Activated CD4-positive, alpha-beta T cell treated with anti-CD3 and anti-CD28 coated beads, Interleukin-2, amount 10 ng/mL, durations not matched to agents 24 days and 14 days (primary cell): ENCODE measurements around the gene GABRR2. TPM values are rescaled to one million over a fixed set of nuclear protein-coding genes. Genes with fewer than 3 reads are reported as not detected.
"Not testable (repeated sequence)": the region's sequence is repeated elsewhere in the genome, so short reads cannot be mapped to it uniquely, and the experiment has no call there.

Experiments used
- DNase-seq: peaks from one replicate; pipeline ENCODE4 v3.0.0; 2022
- H3K27ac Mint-ChIP-seq: one replicate; pipeline ENCODE4 v1.8.0; 2022; ENCODE audit warnings: mild to moderate bottlenecking, mixed read lengths
- H3K27me3 Mint-ChIP-seq: one replicate; pipeline ENCODE4 v1.8.0; 2022; ENCODE audit warnings: mixed read lengths
- H3K36me3 Mint-ChIP-seq: one replicate; pipeline ENCODE4 v1.8.0; 2022; ENCODE audit warnings: low read depth, mild to moderate bottlenecking, mixed read lengths
- H3K4me1 Mint-ChIP-seq: one replicate; pipeline ENCODE4 v1.8.0; 2021; ENCODE audit warnings: mixed read lengths
- H3K4me3 Mint-ChIP-seq: one replicate; pipeline ENCODE4 v1.8.0; 2022; ENCODE audit warnings: mild to moderate bottlenecking, moderate library complexity, mixed read lengths
- H3K9me3 Mint-ChIP-seq: one replicate; pipeline ENCODE4 v1.8.0; 2021; ENCODE audit warnings: mixed read lengths
- intact Hi-C: fragments of 100-400 bp; cut with micrococcal nuclease; formaldehyde crosslinking; loops from one replicate; pipeline ENCODE4 v1.15.1; 2023
- total RNA-seq: library from RNA; stranded (reverse); gene quantifications from 2 replicates; pipeline ENCODE4 v1.2.3, GENCODE V29; 2022

The GABRR2 gene
- total RNA-seq, 1 donor from 2014 or later: 1.0 TPM

DNA sequence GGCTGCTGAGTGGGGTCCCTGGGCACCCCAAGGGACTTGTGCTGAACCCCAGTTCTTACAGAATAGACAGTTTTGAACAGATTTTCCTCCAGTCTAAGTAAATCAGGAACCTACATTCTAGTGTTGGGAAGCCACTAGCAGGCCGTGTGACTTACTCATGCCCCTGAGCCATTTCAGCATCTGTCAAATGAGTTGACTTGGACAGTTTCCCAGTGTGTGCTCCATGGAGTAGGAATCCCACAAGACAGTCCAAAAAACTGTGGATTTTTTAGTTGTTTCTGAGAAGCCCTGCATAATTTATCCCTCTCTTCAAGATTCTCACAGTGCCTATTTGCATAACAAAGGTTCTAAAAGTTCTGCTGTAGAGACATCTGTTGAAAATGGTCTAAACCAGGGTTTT is 2.1 kb downstream of the GABRR2 start:
- Mint-ChIP-seq H3K27me3 (peaks cover 2% of the 10 kb centered on the region), H3K4me3 (no peak overlapping the region), H3K9me3 (no peaks in the 10 kb centered on the region), H3K4me1 (peaks cover 8% of the 10 kb centered on the region), H3K36me3 (peaks cover 14% of the 10 kb centered on the region), H3K27ac (no peak overlapping the region)
- intact Hi-C loops: no loop called here
- no peak for DNase-seq

GRCh38 chr6:89311853-89312531 is 3.1 kb downstream of the GABRR2 start:
- H3K4me1 Mint-ChIP-seq: peaks cover 4% of the 10 kb centered on the region
- H3K9me3 Mint-ChIP-seq: no peaks in the 10 kb centered on the region
- intact Hi-C loops: no loop called here
- no peak for DNase-seq
- no peak overlapping the region for H3K4me3 Mint-ChIP-seq
- no peak overlapping the region for H3K27ac Mint-ChIP-seq
- peaks cover 8% of the 10 kb centered on the region for H3K36me3 Mint-ChIP-seq
- peaks cover 2% of the 10 kb centered on the region for H3K27me3 Mint-ChIP-seq

DNA sequence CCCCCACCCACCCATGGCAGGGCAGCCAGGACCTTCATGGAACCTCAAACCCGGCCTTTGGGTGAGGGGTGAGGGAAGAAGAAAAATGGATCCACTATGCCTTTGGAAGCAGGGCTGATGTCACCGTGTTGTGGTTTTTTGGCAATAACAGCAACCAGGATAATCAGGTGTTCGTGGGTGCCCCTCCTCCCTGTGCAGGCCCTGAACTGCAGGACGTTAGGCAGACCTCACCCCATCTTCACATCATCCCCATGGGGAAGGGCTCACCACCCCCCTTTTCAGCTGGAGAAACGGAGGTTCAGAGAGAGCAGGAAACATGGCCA is 3.6 kb downstream of the GABRR2 start:
- intact Hi-C loops: no loop called here
- Mint-ChIP-seq H3K27me3 (peaks cover 2% of the 10 kb centered on the region), H3K4me3 (no peak overlapping the region), H3K4me1 (peaks cover 4% of the 10 kb centered on the region), H3K36me3 (peaks cover 6% of the 10 kb centered on the region), H3K9me3 (no peaks in the 10 kb centered on the region), H3K27ac (no peak overlapping the region)
- DNase-seq: no peak

DNA sequence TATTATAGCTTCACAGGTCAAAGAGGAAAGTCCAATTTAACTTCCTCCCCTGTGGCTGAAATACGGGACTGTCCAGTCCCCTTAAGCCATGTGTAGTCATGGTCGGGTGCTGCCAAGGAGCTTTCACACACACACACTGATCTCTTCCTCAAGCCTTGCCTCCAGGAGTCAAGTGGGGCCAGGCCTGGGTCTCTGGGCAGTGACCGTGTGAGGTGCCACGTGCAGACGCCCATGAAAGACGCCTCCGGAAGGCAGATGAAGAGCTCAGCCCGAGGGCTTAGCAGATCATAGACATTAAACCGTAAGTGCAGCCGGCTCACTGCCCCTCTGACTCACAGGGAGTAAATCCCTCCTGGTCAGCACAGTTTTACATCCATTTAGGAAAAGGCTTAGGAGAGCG is 4.2 kb downstream of the GABRR2 start:
- Mint-ChIP-seq H3K36me3 (peaks cover 3% of the 10 kb centered on the region), H3K27ac (no peak overlapping the region), H3K27me3 (peaks cover 2% of the 10 kb centered on the region), H3K4me3 (no peak overlapping the region), H3K9me3 (no peaks in the 10 kb centered on the region), H3K4me1 (peaks cover 4% of the 10 kb centered on the region)
- no peak for DNase-seq
- intact Hi-C loops: no loop called here

GRCh38 chr6:89308525-89309395 is 6.3 kb downstream of the GABRR2 start:
- Mint-ChIP-seq H3K27me3 (peaks cover 2% of the 10 kb centered on the region), H3K4me1 (peaks cover 4% of the 10 kb centered on the region), H3K27ac (no peak overlapping the region), H3K9me3 (no peaks in the 10 kb centered on the region), H3K4me3 (no peak overlapping the region), H3K36me3 (no peaks in the 10 kb centered on the region)
- intact Hi-C loops: no loop called here
- no peak for DNase-seq

GRCh38 chr6:89304517-89304916 is 10.6 kb downstream of the GABRR2 start:
- H3K27me3 Mint-ChIP-seq, H3K36me3 Mint-ChIP-seq, intact Hi-C loops, H3K4me1 Mint-ChIP-seq, DNase-seq, H3K9me3 Mint-ChIP-seq, H3K27ac Mint-ChIP-seq, H3K4me3 Mint-ChIP-seq: not testable (repeated sequence)

- H3K4me1 Mint-ChIP-seq: peaks cover 19% of the 10 kb centered on the region
- intact Hi-C loops: no loop called here
- no peaks in the 10 kb centered on the region for H3K9me3 Mint-ChIP-seq
- H3K4me3 Mint-ChIP-seq: no peak overlapping the region
- no peak overlapping the region for H3K27ac Mint-ChIP-seq
- no peak for DNase-seq
- no peaks in the 10 kb centered on the region for H3K27me3 Mint-ChIP-seq
- no peaks in the 10 kb centered on the region for H3K36me3 Mint-ChIP-seq
Measured at GRCh38 chr6:89302936-89303335, 12.2 kb downstream of the GABRR2 start.

DNA sequence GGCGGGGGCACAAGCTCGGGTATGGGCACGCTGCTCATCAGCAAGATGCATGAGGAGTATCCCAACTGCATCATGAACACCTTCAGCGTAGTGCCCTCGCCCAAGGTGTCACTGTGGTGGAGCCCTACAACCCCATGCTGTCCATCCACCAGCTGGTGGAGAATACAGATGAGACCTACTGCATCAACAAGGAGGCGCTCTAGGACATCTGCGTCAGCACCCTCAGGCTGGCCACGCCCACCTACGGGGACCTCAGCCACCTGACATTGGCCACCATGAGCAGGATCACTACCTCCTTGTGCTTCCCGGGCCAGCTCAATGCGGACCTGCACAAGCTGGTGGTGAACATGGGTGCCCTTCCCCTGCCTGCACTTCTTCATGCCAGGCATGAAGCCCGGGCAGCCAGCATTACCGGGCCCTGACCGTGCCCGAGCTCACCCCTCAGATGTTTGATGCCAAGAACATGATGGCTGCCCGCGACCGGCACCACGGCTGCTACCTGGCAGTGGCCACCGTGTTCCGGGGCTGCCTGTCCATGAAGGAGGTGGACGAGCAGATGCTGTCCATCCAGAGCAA is 12.8 kb downstream of the GABRR2 start:
- H3K36me3 Mint-ChIP-seq: no peaks in the 10 kb centered on the region
- H3K27ac Mint-ChIP-seq: no peak overlapping the region
- intact Hi-C loops: no loop called here
- peaks cover 22% of the 10 kb centered on the region for H3K4me1 Mint-ChIP-seq
- no peaks in the 10 kb centered on the region for H3K9me3 Mint-ChIP-seq
- H3K4me3 Mint-ChIP-seq: no peak overlapping the region
- no peak for DNase-seq
- no peaks in the 10 kb centered on the region for H3K27me3 Mint-ChIP-seq

GRCh38 chr6:89301586-89302194 is 13.4 kb downstream of the GABRR2 start:
- H3K4me3 Mint-ChIP-seq: no peak overlapping the region
- H3K36me3 Mint-ChIP-seq: no peaks in the 10 kb centered on the region
- H3K9me3 Mint-ChIP-seq: no peaks in the 10 kb centered on the region
- peaks cover 22% of the 10 kb centered on the region for H3K4me1 Mint-ChIP-seq
- DNase-seq: no peak
- no peak overlapping the region for H3K27ac Mint-ChIP-seq
- intact Hi-C loops: no loop called here
- no peaks in the 10 kb centered on the region for H3K27me3 Mint-ChIP-seq

GRCh38 chr6:89299466-89299850 is 15.6 kb downstream of the GABRR2 start:
- Mint-ChIP-seq H3K27me3 (no peaks in the 10 kb centered on the region), H3K4me3 (no peak overlapping the region), H3K9me3 (no peaks in the 10 kb centered on the region), H3K36me3 (no peaks in the 10 kb centered on the region), H3K4me1 (peaks cover 22% of the 10 kb centered on the region), H3K27ac (peak overlapping the region; percentile 86)
- intact Hi-C loops: loop anchor here (2.0 kb wide), 2 partner anchors 61 to 219 kb away; partner anchors contain the start of gene PNRC1
- no peak for DNase-seq

- H3K4me3 Mint-ChIP-seq: peak overlapping the region; percentile 56
- intact Hi-C loops: loop anchor here (1.0 to 2.0 kb wide), 4 partner anchors 53 to 339 kb away; partner anchors contain the start of genes LYRM2, PNRC1 and UBE2J1
- H3K9me3 Mint-ChIP-seq: no peaks in the 10 kb centered on the region
- H3K4me1 Mint-ChIP-seq: peaks cover 22% of the 10 kb centered on the region
- DNase-seq: peak; percentile 88
- no peaks in the 10 kb centered on the region for H3K27me3 Mint-ChIP-seq
- H3K27ac Mint-ChIP-seq: peak overlapping the region; percentile 86
- no peaks in the 10 kb centered on the region for H3K36me3 Mint-ChIP-seq
Measured at GRCh38 chr6:89298680-89299465, 16.2 kb downstream of the GABRR2 start.

- peak overlapping the region; percentile 86 for H3K27ac Mint-ChIP-seq
- no peaks in the 10 kb centered on the region for H3K9me3 Mint-ChIP-seq
- DNase-seq: peak; percentile 90
- intact Hi-C loops: loop anchor here (1.0 to 2.0 kb wide), 4 partner anchors 54 to 340 kb away; partner anchors contain the start of genes LYRM2, PNRC1 and UBE2J1
- H3K27me3 Mint-ChIP-seq: no peaks in the 10 kb centered on the region
- peaks cover 22% of the 10 kb centered on the region for H3K4me1 Mint-ChIP-seq
- no peaks in the 10 kb centered on the region for H3K36me3 Mint-ChIP-seq
- H3K4me3 Mint-ChIP-seq: peak overlapping the region; percentile 56
Measured at GRCh38 chr6:89297695-89298351, 17.3 kb downstream of the GABRR2 start.

GRCh38 chr6:89295981-89296380 is 19.1 kb downstream of the GABRR2 start:
- intact Hi-C loops: no loop called here
- Mint-ChIP-seq H3K36me3 (no peaks in the 10 kb centered on the region), H3K9me3 (no peaks in the 10 kb centered on the region), H3K27me3 (no peaks in the 10 kb centered on the region), H3K4me1 (peaks cover 22% of the 10 kb centered on the region), H3K27ac (no peak overlapping the region), H3K4me3 (no peak overlapping the region)
- no peak for DNase-seq
